Measurements from ENCODE around the gene LAMTOR1.
"Not testable (repeated sequence)": the region's sequence is repeated elsewhere in the genome, so short reads cannot be mapped to it uniquely, and the experiment has no call there.

Gene LAMTOR1

GRCh38 chr11:72135891-72136683 lies 33.0 kb upstream of the LAMTOR1 start:
- Histone ChIP-seq H3K4me1 (ENCODE audit: control insufficient read depth, insufficient read depth, low read length) (peaks cover 17% of the 10 kb centered on the region), H3K4me3 (ENCODE audit: low read length) (no peak overlapping the region), H3K27me3 (replicated peaks; ENCODE audit: control insufficient read depth, insufficient read depth, low read length) (no peaks in the 10 kb centered on the region), H3K36me3 (ENCODE audit: control insufficient read depth, insufficient read depth, low read length, severe bottlenecking) (no peaks in the 10 kb centered on the region), H3K9me3 (ENCODE audit: control insufficient read depth, low read length) (no peaks in the 10 kb centered on the region), H3K9ac (ENCODE audit: low read length) (no peak overlapping the region)
- DNase-seq (ENCODE audit: low read depth), result no peak

GRCh38 chr11:72135473-72135872 lies 32.4 kb upstream of the LAMTOR1 start, which contains the start of gene FOLR3:
Gene FOLR3, plus strand, starts transcription at chr11:72135725. Its CDS starts 228 bp downstream, at chr11:72135953.
- peaks cover 11% of the 10 kb centered on the region for H3K4me1 ChIP-seq (ENCODE audit: control insufficient read depth, insufficient read depth, low read length)
- H3K9me3 ChIP-seq (ENCODE audit: control insufficient read depth, low read length); H3K27me3 ChIP-seq (replicated peaks; ENCODE audit: control insufficient read depth, insufficient read depth, low read length); DNase-seq (ENCODE audit: low read depth); H3K36me3 ChIP-seq (ENCODE audit: control insufficient read depth, insufficient read depth, low read length, severe bottlenecking); H3K9ac ChIP-seq (ENCODE audit: low read length); H3K4me3 ChIP-seq (ENCODE audit: low read length): not testable (repeated sequence)

GRCh38 chr11:72132646-72133045 lies 29.5 kb upstream of the LAMTOR1 start:
- no peak for DNase-seq (ENCODE audit: low read depth)
- Histone ChIP-seq H3K27me3 (replicated peaks; ENCODE audit: control insufficient read depth, insufficient read depth, low read length) (no peaks in the 10 kb centered on the region), H3K4me3 (ENCODE audit: low read length) (no peak overlapping the region), H3K9ac (ENCODE audit: low read length) (no peak overlapping the region), H3K9me3 (ENCODE audit: control insufficient read depth, low read length) (peaks cover 7% of the 10 kb centered on the region), H3K36me3 (ENCODE audit: control insufficient read depth, insufficient read depth, low read length, severe bottlenecking) (no peaks in the 10 kb centered on the region), H3K4me1 (ENCODE audit: control insufficient read depth, insufficient read depth, low read length) (peaks cover 5% of the 10 kb centered on the region)

GRCh38 chr11:72129381-72129780 lies 26.3 kb upstream of the LAMTOR1 start:
- Histone ChIP-seq H3K27me3 (replicated peaks; ENCODE audit: control insufficient read depth, insufficient read depth, low read length) (no peaks in the 10 kb centered on the region), H3K4me1 (ENCODE audit: control insufficient read depth, insufficient read depth, low read length) (peaks cover 5% of the 10 kb centered on the region), H3K9ac (ENCODE audit: low read length) (no peak overlapping the region), H3K4me3 (ENCODE audit: low read length) (no peak overlapping the region), H3K36me3 (ENCODE audit: control insufficient read depth, insufficient read depth, low read length, severe bottlenecking) (no peaks in the 10 kb centered on the region), H3K9me3 (ENCODE audit: control insufficient read depth, low read length) (peaks cover 7% of the 10 kb centered on the region)
- no peak for DNase-seq (ENCODE audit: low read depth)

- Histone ChIP-seq H3K36me3 (ENCODE audit: control insufficient read depth, insufficient read depth, low read length, severe bottlenecking) (no peaks in the 10 kb centered on the region), H3K9me3 (ENCODE audit: control insufficient read depth, low read length) (peaks cover 7% of the 10 kb centered on the region), H3K27me3 (replicated peaks; ENCODE audit: control insufficient read depth, insufficient read depth, low read length) (no peaks in the 10 kb centered on the region), H3K9ac (ENCODE audit: low read length) (no peak overlapping the region), H3K4me3 (ENCODE audit: low read length) (no peak overlapping the region), H3K4me1 (ENCODE audit: control insufficient read depth, insufficient read depth, low read length) (peaks cover 2% of the 10 kb centered on the region)
- DNase-seq (ENCODE audit: low read depth), result no peak
Measured at GRCh38 chr11:72127923-72128322, 24.8 kb upstream of the LAMTOR1 start.

GRCh38 chr11:72125956-72126355 lies 22.9 kb upstream of the LAMTOR1 start:
- peaks cover 7% of the 10 kb centered on the region for H3K9me3 ChIP-seq (ENCODE audit: control insufficient read depth, low read length)
- H3K36me3 ChIP-seq (ENCODE audit: control insufficient read depth, insufficient read depth, low read length, severe bottlenecking), result no peaks in the 10 kb centered on the region
- DNase-seq (ENCODE audit: low read depth), result no peak
- no peaks in the 10 kb centered on the region for H3K4me1 ChIP-seq (ENCODE audit: control insufficient read depth, insufficient read depth, low read length)
- no peak overlapping the region for H3K9ac ChIP-seq (ENCODE audit: low read length)
- no peak overlapping the region for H3K4me3 ChIP-seq (ENCODE audit: low read length)
- no peaks in the 10 kb centered on the region for H3K27me3 ChIP-seq (replicated peaks; ENCODE audit: control insufficient read depth, insufficient read depth, low read length)

- no peak overlapping the region for H3K4me3 ChIP-seq (ENCODE audit: low read length)
- peaks cover 5% of the 10 kb centered on the region for H3K9me3 ChIP-seq (ENCODE audit: control insufficient read depth, low read length)
- DNase-seq (ENCODE audit: low read depth), result no peak
- no peaks in the 10 kb centered on the region for H3K36me3 ChIP-seq (ENCODE audit: control insufficient read depth, insufficient read depth, low read length, severe bottlenecking)
- H3K4me1 ChIP-seq (ENCODE audit: control insufficient read depth, insufficient read depth, low read length), result peaks cover 6% of the 10 kb centered on the region
- no peaks in the 10 kb centered on the region for H3K27me3 ChIP-seq (replicated peaks; ENCODE audit: control insufficient read depth, insufficient read depth, low read length)
- H3K9ac ChIP-seq (ENCODE audit: low read length), result no peak overlapping the region
Measured at GRCh38 chr11:72124046-72124445, 20.9 kb upstream of the LAMTOR1 start.

GRCh38 chr11:72123117-72123653 lies 20.1 kb upstream of the LAMTOR1 start:
- H3K36me3 ChIP-seq (ENCODE audit: control insufficient read depth, insufficient read depth, low read length, severe bottlenecking), result no peaks in the 10 kb centered on the region
- no peak for DNase-seq (ENCODE audit: low read depth)
- H3K27me3 ChIP-seq (replicated peaks; ENCODE audit: control insufficient read depth, insufficient read depth, low read length), result no peaks in the 10 kb centered on the region
- no peaks in the 10 kb centered on the region for H3K9me3 ChIP-seq (ENCODE audit: control insufficient read depth, low read length)
- no peak overlapping the region for H3K4me3 ChIP-seq (ENCODE audit: low read length)
- H3K4me1 ChIP-seq (ENCODE audit: control insufficient read depth, insufficient read depth, low read length), result peaks cover 13% of the 10 kb centered on the region
- H3K9ac ChIP-seq (ENCODE audit: low read length), result no peak overlapping the region

- Histone ChIP-seq H3K9ac (ENCODE audit: low read length) (no peak overlapping the region), H3K4me3 (ENCODE audit: low read length) (no peak overlapping the region), H3K9me3 (ENCODE audit: control insufficient read depth, low read length) (no peaks in the 10 kb centered on the region), H3K4me1 (ENCODE audit: control insufficient read depth, insufficient read depth, low read length) (peaks cover 14% of the 10 kb centered on the region), H3K27me3 (replicated peaks; ENCODE audit: control insufficient read depth, insufficient read depth, low read length) (no peaks in the 10 kb centered on the region), H3K36me3 (ENCODE audit: control insufficient read depth, insufficient read depth, low read length, severe bottlenecking) (no peaks in the 10 kb centered on the region)
- DNase-seq (ENCODE audit: low read depth), result no peak
Measured at GRCh38 chr11:72122607-72123006, 19.5 kb upstream of the LAMTOR1 start.

- Histone ChIP-seq H3K9ac (ENCODE audit: low read length) (no peak overlapping the region), H3K36me3 (ENCODE audit: control insufficient read depth, insufficient read depth, low read length, severe bottlenecking) (no peaks in the 10 kb centered on the region), H3K27me3 (replicated peaks; ENCODE audit: control insufficient read depth, insufficient read depth, low read length) (no peaks in the 10 kb centered on the region), H3K4me3 (ENCODE audit: low read length) (no peak overlapping the region), H3K4me1 (ENCODE audit: control insufficient read depth, insufficient read depth, low read length) (peaks cover 14% of the 10 kb centered on the region), H3K9me3 (ENCODE audit: control insufficient read depth, low read length) (no peaks in the 10 kb centered on the region)
- DNase-seq (ENCODE audit: low read depth), result no peak
Measured at GRCh38 chr11:72120930-72121329, 17.8 kb upstream of the LAMTOR1 start.

GRCh38 chr11:72119198-72119597 lies 16.1 kb upstream of the LAMTOR1 start:
- H3K27me3 ChIP-seq (replicated peaks; ENCODE audit: control insufficient read depth, insufficient read depth, low read length), result no peaks in the 10 kb centered on the region
- H3K9ac ChIP-seq (ENCODE audit: low read length), result peak overlapping the region; percentile 37
- H3K4me3 ChIP-seq (ENCODE audit: low read length), result no peak overlapping the region
- no peaks in the 10 kb centered on the region for H3K36me3 ChIP-seq (ENCODE audit: control insufficient read depth, insufficient read depth, low read length, severe bottlenecking)
- no peak for DNase-seq (ENCODE audit: low read depth)
- H3K9me3 ChIP-seq (ENCODE audit: control insufficient read depth, low read length), result no peaks in the 10 kb centered on the region
- peaks cover 14% of the 10 kb centered on the region for H3K4me1 ChIP-seq (ENCODE audit: control insufficient read depth, insufficient read depth, low read length)
